NB4 (cell line): Measurements from ENCODE around the gene IFNL1.

Source experiments
- CTCF ChIP-seq: IDR thresholded peaks from one replicate; pipeline ENCODE4 v1.5.1; 2012; ENCODE audit warnings: low read depth, low read length
- POLR2A ChIP-seq: IDR thresholded peaks from 2 replicates; pipeline ENCODE4 v1.6.1; 2011; ENCODE audit warnings: mild to moderate bottlenecking; ENCODE audit not compliant: insufficient read length; ENCODE audit errors: extremely low read depth

GRCh38 chr19:39296055-39296645 is at the start of gene IFNL1:
- TF ChIP-seq CTCF (no peak), POLR2A (no peak)
